Hematopoietic multipotent progenitor cell treated with erythropoietin and hydrocortisone succinate and interleukin-3 and kit ligand, for 15 days (in vitro differentiated cells): ENCODE measurements around the gene KCNC4.

Experiments used
- DNase-seq: peaks from one replicate; pipeline ENCODE4 v3.0.0-alpha.2; 2015; ENCODE audit warnings: low spot score

KCNC4 gene

DNA sequence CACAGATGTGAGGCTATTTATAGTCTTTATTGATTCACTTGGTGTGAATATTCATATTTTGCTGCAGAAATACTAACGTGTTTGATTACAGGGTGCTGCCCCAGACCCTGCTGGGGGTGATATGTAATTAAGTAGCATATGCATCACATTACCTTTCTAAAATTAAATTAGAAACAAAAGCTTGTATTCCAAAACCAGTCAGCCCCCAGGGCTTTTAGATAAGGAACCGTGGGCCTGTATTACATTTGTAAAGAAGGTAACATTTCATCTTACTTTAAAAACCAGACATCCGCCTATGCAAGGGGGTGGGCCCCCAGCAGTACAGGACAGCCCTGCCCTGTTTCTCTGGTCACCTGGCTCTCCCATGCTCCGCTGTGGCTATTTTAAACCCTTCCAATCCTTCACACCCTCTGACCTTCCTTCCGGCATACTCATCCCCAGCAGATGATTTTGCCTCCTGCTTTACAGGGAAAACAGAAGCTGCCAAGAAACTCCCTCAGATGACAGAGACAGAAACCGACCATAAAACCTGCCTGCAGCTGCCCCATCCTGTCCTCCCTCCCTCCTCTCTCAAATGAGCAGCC lies 22.0 kb upstream of the KCNC4 start:
- DNase-seq: no peak

DNA sequence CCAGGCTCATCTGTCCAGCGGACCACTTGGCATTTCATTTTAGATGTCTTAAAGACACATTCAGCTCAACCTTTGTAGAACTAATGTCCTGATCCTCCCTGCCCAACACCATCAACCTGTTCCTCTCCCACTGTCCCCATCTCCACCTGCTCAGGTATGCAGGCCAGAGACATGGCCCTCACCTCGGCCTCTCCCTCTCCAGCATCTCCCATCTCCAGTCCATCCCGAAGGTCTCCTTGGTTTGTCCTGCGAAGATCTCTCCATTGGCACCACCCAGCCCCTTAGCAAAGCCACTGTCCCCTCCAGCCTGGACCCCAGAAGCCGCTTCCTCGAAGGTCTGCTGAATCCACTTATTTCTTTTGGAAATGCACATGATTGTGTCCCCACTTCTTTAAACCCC lies 20.9 kb upstream of the KCNC4 start:
- no peak for DNase-seq

DNA sequence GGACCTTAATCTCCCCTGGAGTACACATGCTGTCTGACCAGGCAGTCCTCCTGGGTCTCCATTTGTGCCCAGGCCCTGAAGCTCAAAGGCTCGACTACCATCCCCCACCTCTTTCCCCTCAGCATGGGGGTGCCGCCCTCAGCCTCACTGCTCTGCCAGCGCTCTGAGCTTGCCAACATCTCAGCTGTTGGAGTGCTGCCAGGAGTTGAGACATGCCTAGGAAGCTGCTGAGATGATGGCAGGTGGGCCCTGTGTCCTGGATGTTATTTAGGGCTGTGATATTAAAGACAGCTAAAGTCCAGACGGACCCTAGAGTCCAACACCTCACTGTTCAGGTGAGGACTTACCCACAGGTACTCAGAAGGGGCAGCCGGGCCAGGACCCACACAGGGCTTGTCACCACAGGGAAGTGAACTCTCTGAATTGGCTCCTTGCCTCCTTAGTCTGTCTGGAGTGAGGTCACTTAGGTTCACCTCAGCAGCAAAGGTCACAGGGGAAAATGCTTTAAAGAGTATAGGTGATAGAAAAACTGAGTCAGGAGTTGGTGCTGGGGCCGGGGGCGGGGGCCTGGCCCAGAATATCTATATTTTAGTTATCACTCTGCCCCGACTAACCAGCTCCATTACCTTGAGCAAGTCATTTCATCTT lies 19.7 kb upstream of the KCNC4 start:
- peak; percentile 78 for DNase-seq

DNA sequence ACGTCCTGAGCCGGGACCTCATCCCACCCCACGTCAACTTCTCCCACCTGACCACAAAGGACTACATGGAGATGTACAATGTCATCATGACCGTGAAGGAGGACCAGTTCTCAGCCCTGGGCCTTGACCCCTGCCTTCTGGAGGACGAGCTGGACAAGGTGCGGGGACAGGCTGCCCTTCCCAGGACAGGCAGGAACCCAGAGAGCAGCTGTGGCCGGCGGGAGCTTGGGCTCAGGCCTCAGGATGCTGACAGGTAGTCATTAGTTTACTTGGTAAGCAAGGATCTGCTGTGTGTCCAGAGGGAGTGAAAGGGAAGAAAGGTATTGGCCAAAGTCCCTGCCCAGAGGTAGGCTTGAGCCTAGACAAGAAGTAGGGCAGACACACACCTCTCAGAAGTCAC lies 17.6 kb upstream of the KCNC4 start:
- no peak for DNase-seq

DNA sequence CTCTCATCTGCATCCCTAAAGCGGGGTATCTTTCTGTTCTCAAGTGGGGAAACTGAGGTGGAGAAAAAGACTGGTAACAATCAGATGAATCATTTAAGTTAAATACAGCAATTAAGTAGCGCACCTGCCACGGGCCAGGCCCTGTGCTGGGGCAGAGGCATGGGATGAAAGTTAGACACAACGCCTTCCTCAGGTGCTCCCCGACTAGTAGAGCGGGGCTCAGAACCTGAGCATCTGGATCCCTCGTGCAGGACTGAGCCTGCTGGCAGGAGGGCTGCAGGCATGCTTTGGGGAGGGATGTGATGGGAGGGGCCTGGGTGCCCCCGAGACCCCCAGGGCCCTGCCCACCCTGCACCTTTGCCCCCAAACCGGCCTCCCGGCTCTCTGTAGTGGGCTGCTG lies 14.9 kb upstream of the KCNC4 start:
- no peak for DNase-seq

DNA sequence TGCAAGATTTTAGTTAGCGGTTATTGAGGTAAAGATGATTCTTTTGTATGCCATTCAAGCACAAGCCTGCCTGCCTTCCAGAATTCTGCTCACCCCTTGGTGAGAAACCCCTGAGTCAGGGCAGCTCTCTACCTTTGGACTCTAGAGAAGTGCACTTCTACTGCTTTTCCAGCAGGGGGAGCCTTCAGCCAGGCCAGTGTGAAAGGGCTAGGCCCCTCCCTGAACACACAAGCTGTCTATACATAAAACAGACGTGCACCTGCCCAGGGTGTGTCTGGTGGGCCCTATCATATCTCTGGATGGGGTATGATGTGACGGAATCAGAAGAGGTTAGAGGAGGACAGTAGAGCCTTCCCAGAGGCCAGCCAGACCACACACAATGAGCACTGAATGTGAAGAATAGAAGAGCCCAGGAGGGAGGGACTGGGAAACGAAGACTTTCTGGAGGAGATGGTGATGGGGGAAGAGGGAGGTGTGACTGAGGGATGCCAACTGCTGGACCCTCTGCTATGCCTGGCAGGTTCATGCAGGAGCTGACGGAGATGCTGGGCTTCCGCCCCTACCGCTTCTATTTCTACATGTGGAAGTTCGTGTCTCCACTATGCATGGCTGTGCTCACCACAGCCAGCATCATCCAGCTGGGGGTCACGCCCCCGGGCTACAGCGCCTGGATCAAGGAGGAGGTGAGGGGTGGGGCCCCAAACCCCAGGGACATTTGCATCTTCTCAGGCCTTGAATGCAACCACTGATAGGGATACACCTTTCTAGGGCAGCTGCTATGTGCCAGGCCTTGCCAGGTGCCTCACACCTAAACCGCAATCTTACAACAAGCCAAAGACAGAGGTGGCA lies 13.0 kb upstream of the KCNC4 start:
- peak; percentile 71 for DNase-seq

DNA sequence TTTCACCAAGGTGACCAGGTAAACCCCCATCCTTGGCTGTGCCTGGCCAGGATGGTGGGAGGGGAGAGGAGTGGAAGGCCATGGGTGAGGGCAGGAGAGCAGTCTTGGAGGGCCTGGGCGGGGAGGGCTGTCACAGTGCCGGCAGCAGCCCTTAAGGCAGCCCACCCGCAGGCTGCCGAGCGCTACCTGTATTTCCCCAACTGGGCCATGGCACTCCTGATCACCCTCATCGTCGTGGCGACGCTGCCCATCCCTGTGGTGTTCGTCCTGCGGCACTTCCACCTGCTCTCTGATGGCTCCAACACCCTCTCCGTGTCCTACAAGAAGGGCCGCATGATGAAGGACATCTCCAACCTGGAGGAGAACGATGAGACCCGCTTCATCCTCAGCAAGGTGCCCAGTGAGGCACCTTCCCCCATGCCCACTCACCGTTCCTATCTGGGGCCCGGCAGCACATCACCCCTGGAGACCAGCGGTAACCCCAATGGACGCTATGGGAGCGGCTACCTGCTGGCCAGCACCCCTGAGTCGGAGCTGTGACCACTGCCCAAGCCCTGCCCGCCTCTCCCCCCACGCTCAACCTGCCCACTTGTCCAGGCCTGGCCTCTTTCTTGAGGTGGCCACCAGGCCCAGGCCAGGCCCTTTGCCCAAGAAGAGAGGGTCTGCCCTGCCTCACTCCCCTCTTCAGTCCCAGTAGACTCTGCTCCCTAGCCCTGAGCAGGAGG lies 12.0 kb upstream of the KCNC4 start:
- DNase-seq: no peak

DNA sequence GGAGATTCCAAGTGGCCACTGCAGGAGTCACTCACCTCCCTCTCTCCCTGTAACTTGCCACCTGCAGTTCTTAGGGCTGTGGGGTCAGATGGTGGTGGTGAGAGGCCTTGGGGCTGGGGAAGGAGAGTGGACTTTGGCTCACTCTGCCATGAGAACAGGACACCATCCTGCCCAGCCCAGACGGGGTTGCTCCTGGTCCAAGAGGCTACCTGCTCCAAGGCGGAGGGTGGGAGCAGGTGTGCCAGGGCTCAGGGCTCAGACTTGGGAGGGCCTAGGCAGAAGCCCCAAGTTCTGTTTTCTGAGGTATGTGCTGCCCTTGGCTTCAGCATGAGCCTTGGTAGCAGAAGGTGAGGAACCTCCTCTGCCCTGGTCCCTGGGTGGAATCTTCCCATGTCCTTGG lies 11.4 kb upstream of the KCNC4 start:
- no peak for DNase-seq

DNA sequence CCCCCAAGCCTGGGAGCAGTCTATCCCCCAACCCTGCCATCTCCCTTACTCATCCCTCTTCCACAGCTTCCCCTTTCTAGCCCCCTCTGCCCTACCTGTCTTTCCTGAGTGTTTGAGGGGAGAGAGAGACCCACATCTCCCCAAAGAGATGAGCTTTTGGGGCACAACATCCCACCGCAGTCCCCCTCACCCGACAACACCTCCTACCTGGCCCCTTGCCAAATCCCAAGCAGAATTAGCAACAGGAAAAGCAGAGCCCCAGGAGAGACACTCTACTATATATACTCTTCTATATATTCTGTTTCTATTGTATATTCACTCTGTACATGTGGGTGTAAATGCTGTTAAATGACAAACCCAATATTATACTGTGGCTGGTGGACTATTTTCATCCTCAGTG lies 9.9 kb upstream of the KCNC4 start:
- no peak for DNase-seq

DNA sequence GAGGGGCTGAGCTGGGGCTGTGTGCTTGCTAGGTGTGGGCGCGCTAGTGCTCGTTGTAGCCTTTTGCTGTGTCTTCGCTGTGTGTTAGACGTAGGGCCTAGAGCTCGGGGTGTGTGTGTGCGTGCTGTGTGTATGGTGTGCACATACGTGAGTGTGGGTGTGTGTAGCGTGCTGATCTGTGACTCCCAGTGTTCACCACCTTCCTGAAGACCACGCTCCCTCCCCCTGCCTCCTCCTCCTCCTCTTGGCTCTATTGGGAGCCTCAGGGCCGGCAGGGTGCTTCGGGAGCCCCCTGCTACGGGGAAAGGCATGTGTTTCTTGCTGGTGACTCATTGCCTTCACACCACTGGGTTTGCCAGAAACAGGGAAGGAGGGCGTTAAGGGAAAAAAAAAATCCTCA lies 9.4 kb upstream of the KCNC4 start:
- DNase-seq: no peak

DNA sequence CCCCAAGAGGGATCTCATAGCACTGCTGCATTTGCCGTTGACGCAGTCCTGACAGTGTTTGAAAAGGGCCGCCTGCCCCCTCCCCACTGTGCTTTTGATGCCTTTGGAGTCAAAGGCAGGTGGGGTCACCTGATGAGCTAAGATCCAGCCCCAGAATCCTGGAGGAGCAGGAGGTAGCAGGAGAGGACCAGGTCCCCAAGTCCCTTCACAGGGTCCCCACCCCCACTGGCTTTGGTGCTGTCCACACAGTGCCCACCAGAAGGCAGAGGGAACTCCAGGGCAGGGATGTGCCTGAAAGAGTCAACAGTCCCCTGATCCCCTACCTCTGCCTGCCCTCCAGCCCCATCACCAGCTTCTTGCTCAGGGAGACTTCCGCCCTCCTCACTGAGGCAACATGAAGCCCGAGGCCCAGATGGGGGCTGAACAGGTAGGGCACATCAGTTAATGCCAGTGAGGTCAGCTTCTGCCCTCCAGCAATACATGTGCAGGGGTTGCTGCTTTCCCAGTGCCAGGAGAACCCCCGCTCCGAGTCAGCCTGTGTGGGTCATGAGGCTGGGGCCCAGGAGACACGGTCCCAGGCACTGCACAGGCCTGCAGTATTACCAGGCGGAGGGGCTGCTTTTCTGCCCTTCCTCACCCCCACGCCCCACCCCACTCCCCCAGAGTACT lies 8.8 kb upstream of the KCNC4 start:
- DNase-seq: no peak

DNA sequence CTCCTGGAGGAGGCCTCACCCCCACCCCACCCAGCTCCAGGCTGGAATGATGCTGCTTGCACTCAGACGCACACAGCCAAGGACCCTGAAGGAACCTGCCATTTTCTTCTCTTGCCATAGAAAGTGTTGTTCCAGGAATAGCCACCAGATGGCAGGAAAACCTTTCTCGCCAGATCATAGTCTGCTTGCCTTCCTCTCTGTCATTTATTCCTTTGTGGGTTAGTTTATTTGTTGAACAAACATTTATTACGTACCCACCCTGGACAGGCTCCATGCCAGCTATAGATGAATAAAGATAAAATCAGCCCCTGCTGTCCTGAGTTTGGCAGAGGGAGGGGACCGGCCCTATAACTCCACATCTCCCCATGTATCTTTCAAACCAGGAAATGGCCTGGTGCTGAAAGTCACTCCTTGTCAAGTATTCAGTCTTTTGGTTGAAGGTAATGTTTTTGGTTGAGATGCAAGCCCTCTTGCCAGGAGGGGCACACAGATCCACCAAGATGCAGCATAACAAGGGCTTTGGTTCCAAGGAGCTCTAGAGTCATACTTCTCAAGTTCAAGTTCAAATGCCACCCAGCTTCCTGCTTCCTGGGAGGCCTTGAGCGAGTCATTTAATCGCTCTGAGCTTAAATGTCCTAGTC lies 7.0 kb upstream of the KCNC4 start:
- peak; percentile 67 for DNase-seq

DNA sequence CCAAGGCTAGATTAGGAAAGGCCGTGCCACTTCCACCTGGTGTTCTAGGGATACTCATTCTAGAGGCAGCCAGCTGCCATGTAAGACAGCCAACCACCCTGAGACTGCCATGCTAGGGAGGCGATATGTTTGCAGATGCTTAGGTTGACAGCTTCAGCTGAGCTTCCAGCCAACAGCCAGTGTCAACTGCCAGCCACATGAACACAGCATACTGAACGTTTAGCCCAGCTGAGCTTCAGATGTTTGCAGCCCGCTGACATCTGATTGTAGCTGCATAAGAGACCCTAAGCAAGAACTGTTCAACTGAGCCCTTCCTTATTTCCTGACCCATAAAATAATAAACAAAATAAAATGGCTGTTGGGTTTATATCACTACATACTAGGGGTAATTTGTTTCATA lies 5.0 kb upstream of the KCNC4 start:
- no peak for DNase-seq

DNA sequence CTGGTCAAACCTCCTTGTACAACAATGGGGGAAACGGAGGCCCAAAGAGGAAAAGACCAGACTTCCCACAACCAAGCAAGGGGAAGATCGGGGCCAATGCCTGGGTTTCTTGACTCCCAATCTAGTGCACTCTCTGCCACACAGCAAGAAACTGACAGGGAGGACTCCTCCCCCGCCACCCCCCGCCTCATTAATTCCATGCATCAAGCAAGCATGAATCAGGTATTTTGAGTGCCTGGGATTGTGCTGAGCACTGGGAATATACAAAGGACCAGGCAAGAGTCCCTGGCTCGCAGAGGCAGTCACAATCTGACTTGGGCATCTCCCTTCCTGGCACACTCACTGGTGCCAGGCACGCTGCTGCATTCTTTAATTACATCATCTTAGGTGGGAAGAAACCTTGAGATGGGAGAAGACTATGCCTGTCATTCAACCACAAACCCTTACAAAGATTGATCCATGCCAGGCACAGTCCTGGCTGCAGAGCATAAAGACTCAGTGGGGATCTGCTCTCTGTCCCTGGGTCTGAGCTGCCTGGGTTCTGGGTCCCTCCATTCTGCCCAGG lies 4.4 kb upstream of the KCNC4 start:
- no peak for DNase-seq

DNA sequence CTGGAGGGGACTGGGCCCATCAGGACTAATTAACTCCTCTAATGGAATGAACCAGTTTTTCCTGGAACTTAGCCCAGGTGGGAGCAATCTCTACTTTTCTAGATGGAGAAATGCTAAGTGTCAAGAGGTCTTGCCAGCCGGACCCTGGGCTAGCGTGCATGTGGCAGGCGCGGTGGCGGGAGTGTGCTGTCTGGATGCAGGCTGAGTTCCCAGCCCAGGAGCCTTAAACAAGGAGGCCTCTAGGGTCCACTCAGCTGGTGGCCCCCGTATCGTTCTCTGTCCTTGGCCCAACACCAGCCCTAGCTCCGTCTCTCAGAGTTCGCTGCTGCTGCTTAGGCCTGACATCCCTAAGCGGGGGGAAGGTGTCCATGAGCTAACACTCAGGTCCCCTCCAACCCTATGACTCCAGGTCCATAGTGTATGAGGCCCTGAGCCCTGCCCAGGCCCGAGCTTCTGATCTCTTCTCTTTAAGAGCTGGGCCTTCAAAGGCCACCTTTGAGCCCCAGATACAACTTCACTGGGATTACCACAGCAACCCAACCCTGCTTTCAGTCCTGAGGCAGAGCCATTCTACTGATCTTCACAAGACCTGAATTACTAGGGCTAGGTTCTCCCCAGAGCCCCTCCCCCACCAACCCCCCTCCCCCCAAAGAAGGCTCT lies 3.7 kb upstream of the KCNC4 start:
- no peak for DNase-seq

DNA sequence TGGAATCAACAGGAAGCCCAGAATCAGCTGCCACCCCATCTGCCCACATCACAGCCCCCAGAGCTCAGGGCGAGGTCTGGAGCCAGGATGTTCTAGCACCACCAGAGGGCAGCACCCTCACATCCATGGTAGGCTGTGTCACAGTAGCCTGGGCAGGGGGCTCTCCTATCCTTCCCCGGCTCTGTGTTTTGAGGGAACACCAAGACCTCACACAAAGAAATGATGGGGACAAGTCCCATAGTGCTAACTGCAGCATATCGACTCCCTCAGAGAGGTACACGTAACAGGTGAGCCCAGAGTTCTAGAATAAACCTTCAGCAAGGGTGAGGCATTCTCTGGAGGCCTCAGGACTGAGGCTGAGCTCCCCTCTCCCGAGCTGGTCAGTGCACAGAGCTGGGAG lies 2.3 kb upstream of the KCNC4 start:
- DNase-seq: peak; percentile 47

DNA sequence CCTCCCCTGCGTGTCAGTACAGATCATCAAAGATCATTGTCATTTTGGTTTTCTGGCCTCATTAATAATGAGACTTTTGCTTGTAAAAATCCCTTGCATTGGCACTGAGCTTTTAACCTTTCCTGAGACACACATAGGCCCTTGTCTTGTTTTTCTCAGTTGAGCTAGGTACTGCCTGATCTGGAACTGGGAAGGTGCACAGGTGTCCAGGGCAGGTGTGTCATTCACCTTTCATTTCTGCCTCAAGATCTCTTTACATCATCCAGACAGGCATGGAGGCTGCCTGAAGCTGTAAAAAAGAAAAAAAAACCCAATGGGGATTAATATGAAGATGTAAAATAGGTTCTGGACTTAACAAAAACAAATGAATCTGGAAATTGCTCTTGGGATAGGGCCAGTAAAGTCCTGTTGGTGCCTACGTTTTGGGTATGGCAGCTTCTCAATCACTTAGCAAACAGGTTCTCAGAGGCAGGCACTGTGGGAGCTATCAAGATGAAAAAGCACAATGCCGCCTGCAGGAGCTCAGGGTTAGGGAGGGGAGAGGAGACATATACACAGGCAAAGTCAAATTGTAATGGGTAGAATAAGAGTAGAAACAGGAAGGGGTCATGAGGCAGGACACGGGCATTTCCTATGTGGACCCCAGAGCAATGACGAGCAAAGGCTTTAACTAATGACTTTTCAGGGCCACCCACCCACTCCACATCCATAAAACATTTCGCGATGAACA lies 1.0 kb upstream of the KCNC4 start:
- DNase-seq: no peak

DNA sequence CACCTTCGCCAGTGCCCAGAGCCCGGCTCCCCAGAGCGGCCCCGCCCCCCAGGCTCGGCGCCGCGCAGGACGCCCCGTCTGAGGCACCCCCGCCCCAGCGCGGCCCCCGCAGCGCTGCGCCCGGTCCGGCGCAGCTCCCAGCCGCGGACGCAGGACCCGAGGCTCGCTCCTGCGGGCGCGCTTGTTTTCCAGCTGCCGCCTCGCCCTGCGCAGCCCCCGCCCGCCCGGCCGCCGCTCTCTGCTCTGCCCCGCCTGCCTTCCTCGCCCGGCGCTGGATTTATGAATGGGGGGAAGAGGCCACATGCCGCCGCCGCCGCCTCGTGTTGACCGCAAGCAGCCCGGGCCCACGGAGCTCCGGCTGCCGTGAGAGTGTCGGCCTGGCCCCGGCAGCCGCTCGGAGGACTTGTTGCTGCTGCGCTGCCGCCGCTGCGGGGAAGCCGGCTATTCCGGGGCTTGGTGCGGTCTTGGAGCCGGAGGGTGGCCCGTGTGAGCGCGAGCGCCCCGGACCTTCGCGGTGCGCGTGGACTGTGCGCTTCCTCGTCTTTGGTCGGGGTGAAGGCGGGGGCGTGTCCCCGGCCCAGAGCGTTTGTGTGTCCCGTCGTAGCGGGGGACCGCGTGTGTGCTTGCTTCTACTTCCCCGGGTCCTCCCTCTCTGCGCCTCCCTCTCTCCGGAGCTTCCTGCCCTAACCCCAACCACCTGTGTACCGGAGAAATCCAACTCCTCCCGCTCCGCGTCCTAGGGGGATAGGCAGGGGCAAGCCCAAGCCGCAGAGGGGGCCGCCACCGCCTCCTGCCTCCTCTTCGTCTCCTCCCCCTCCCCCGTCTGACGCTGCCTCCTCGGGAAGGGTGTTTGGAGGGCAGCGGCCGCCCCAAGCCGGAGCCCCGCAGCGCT lies 736 bp downstream of the KCNC4 start:
- no peak for DNase-seq
